MV-4-11 (cell line): ENCODE results near the gene TSN.
"Not testable (repeated sequence)": the region's sequence is repeated elsewhere in the genome, so short reads cannot be mapped to it uniquely, and the experiment has no call there.

Source experiments
- DNase-seq: peaks from one replicate; lab custom pipeline; 2025; lab: John Stamatoyannopoulos, UW

The TSN gene

GRCh38 chr2:121755237-121756111 is at the start of gene TSN:
Gene TSN (plus strand): TSS chr2:121755651. CDS start chr2:121755780, 129 bp downstream.
- peak; percentile 96 for DNase-seq

GRCh38 chr2:121705958-121706357 is 49.5 kb upstream of the TSN start:
- DNase-seq = no peak

GRCh38 chr2:121707344-121707919 is 48.0 kb upstream of the TSN start:
- no peak for DNase-seq

GRCh38 chr2:121707920-121708361 is 47.5 kb upstream of the TSN start:
- no peak for DNase-seq

- no peak for DNase-seq
Observed at GRCh38 chr2:121709776-121710469, 45.5 kb upstream of the TSN start.

- DNase-seq = no peak
Observed at GRCh38 chr2:121710470-121711170, 44.8 kb upstream of the TSN start.

GRCh38 chr2:121711481-121711880 is 44.0 kb upstream of the TSN start:
- DNase-seq = not testable (repeated sequence)

- DNase-seq = no peak
Observed at GRCh38 chr2:121716126-121716525, 39.3 kb upstream of the TSN start.

- DNase-seq = no peak
Observed at GRCh38 chr2:121717529-121717928, 37.9 kb upstream of the TSN start.

- DNase-seq = peak; percentile 39
Observed at GRCh38 chr2:121721926-121722325, 33.5 kb upstream of the TSN start.

- peak; percentile 22 for DNase-seq
Observed at GRCh38 chr2:121722479-121722878, 33.0 kb upstream of the TSN start.

- no peak for DNase-seq
Observed at GRCh38 chr2:121723316-121723715, 32.1 kb upstream of the TSN start.

GRCh38 chr2:121727332-121727731 is 28.1 kb upstream of the TSN start:
- DNase-seq = no peak

GRCh38 chr2:121727950-121728349 is 27.5 kb upstream of the TSN start:
- DNase-seq = no peak

- DNase-seq = no peak
Observed at GRCh38 chr2:121731366-121731765, 24.1 kb upstream of the TSN start.

- not testable (repeated sequence) for DNase-seq
Observed at GRCh38 chr2:121734544-121734943, 20.9 kb upstream of the TSN start.

- no peak for DNase-seq
Observed at GRCh38 chr2:121735518-121736074, 19.9 kb upstream of the TSN start.

GRCh38 chr2:121736140-121736461 is 19.4 kb upstream of the TSN start:
- peak; percentile 12 for DNase-seq

- peak; percentile 91 for DNase-seq
Observed at GRCh38 chr2:121736462-121737336, 18.8 kb upstream of the TSN start, which contains the start of gene NIFK. Gene NIFK (minus strand): TSS chr2:121736875. CDS start chr2:121736850, 25 bp downstream.

GRCh38 chr2:121740973-121741372 is 14.5 kb upstream of the TSN start:
- DNase-seq = no peak

- no peak for DNase-seq
Observed at GRCh38 chr2:121741450-121741849, 14.0 kb upstream of the TSN start.
